RWPE1 (cell line): Measurements from ENCODE around the gene TMEM218.
A peak's percentile ranks its signal among the peaks of the same experiment; 100 is the strongest.

Experiments
- CTCF ChIA-PET: fragments of 350-600 bp; sonication (Branson Sonifier 250); formaldehyde crosslinking; extraction: SDS; loops from one replicate; lab custom pipeline; 2021; lab: Yijun Ruan, JAX
- POLR2A ChIA-PET: fragments of 400-600 bp; formaldehyde crosslinking; extraction: SDS; loops from one replicate; lab custom pipeline; 2020; ENCODE audit warnings: antibody characterized with exemption; ENCODE audit not compliant: low non-redundant PET; lab: Yijun Ruan, JAX
- DNase-seq: peaks from one replicate; pipeline ENCODE4 v3.0.0; 2012; ENCODE audit warnings: low spot score
- H3K27ac ChIP-seq: fragments of 450-650 bp; 2 replicates; pipeline ENCODE4 v1.5.1; 2017
- TF ChIP-seq, protein P1 (sequence below): fragments of 450-650 bp; conservative IDR thresholded peaks from 2 replicates; pipeline ENCODE4 v1.5.1; 2017; ENCODE audit warnings: low read depth, mild to moderate bottlenecking

TMEM218 gene

DNA sequence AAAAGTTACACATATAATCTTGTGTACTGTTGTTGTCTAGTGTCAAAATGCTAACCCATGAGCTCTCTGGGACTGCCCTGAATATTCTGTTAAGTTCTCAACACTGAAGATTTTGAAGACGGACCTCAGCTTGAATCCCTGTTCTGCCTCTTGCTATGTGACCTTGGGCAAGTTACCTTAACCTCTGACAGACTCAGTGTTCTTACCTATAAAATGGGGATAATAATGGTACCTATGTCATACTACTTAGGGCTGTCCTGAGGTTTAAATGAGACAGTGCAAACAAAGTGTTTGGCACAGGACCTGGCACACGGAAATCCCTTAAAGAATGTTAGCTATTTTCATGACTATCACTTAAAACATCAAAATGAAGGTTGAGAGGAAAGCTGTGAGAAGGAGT lies 11.3 kb downstream of the TMEM218 start:
- TF ChIP-seq, protein P1, sequence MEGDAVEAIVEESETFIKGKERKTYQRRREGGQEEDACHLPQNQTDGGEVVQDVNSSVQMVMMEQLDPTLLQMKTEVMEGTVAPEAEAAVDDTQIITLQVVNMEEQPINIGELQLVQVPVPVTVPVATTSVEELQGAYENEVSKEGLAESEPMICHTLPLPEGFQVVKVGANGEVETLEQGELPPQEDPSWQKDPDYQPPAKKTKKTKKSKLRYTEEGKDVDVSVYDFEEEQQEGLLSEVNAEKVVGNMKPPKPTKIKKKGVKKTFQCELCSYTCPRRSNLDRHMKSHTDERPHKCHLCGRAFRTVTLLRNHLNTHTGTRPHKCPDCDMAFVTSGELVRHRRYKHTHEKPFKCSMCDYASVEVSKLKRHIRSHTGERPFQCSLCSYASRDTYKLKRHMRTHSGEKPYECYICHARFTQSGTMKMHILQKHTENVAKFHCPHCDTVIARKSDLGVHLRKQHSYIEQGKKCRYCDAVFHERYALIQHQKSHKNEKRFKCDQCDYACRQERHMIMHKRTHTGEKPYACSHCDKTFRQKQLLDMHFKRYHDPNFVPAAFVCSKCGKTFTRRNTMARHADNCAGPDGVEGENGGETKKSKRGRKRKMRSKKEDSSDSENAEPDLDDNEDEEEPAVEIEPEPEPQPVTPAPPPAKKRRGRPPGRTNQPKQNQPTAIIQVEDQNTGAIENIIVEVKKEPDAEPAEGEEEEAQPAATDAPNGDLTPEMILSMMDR, result no peak
- DNase-seq, result no peak
- no peak overlapping the region for H3K27ac ChIP-seq
- ChIA-PET POLR2A (no interaction called here), CTCF (interaction anchor here (0.6 kb wide), 1 partner anchor 96 kb away, joined by 3 read pairs; no protein-coding TSS in a partner anchor)

DNA sequence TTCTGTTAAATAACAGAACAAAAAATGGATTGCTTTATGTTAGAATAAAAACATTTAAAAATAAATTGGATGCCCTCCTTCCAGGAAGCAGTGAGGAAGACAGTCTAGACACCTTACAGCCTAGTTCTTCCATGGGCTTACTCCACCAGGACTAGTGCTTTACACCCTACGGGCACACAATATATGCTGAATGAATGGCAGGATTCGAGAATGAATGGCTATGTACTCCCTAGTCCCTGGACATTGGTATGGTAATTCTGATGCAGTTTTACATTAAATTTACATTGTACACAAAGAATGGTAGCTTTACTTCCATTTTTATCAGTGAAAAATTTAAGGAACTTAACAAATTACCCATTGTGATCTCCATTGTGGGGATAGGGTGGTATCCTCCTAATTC lies 16.7 kb downstream of the TMEM218 start:
- CTCF ChIA-PET, result no interaction called here
- POLR2A ChIA-PET, result no interaction called here
- DNase-seq, result no peak
- TF ChIP-seq, protein P1, result no peak
- no peak overlapping the region for H3K27ac ChIP-seq

DNA sequence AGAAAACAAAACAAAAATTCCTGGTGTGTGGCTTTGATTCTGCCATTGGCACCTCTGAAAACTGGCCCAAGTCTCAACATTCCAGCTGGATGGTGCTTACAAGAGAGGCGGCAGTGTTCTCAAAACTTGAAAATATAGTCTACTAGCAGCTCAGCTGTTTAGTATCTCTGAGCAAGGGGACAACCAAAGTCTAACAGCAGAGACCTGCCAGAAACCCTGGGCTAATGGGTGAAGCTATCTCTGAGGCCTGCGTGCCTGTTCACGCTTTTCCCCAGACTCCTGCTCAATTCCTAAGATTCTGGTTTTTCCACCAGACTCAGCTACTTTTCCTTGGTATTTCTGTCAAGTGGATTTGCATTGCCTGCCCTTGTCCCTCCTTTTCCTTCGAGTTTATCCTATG lies 17.9 kb downstream of the TMEM218 start:
- CTCF ChIA-PET, result no interaction called here
- POLR2A ChIA-PET, result no interaction called here
- no peak overlapping the region for H3K27ac ChIP-seq
- DNase-seq, result no peak
- TF ChIP-seq, protein P1, result no peak

DNA sequence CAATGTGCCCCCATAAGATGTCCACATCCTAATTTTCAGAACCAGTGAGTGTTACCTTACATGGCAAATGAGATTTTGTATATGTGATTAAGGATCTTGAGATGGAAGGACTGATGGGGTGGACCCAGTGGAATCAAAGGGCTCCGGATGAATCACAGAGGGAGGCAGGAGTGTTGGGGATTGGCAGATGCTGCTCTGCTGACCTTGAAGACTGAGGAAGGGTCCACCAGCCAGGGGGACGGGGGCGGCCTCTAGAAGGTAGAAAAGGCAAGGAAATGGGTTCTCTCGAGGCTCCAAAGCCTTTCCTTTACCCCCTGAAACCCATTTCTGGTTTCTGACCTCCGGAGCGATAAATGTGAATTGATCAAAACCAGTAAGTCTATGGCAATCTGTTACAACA lies 18.8 kb downstream of the TMEM218 start:
- TF ChIP-seq, protein P1, result no peak

DNA sequence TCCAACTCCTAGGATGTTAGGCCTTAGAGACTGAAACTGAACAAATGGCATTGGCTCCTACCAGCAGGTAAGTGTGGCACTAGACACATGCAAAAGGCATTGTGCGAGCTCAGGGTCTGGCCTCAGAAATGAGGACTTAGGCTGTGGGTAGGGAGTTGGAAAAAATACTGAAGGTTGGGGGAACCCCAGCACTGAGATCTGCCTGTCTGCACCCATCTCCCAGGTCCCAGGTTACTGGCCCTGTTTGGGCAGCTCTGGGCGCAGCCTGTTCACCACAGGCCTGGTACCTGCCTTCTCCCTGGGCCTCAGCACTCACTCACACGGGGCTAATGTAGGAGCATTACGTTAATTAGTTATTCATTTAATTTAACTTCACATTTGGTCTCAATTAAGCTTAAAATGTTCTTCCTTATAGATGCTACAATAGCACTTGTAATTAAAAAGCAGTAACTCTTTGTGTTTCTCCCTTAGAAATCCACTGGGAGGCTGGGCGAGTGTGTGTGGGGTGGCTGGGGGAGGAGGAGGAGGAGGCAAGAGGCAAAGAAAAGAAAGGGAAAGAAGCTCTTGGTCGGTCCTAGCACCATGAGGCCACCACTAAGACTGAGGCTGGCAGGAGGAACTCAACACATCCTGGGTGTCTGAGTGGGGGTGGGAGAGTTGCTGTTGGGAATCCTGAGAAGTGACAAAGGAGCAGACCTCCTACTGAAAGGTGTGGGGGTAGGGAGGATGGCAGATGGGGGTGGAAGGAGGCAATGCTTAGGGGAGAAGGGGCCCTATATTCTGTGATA lies 19.4 kb downstream of the TMEM218 start:
- POLR2A ChIA-PET, result no interaction called here
- TF ChIP-seq, protein P1, result no peak
- CTCF ChIA-PET, result interaction anchor here (0.5 to 1.6 kb wide), 4 partner anchors 19 to 1855 kb away, joined by 3 to 4 read pairs (median 3); no protein-coding TSS in a partner anchor
- no peak for DNase-seq
- H3K27ac ChIP-seq, result peak overlapping the region; percentile 28; the same call in 1 of the 2 replicates

More for the DNA sequence above, 18.8 kb downstream of the TMEM218 start:
- H3K27ac ChIP-seq, result no peak overlapping the region
- no peak for DNase-seq
- CTCF ChIA-PET, result no interaction called here
- POLR2A ChIA-PET, result no interaction called here

DNA sequence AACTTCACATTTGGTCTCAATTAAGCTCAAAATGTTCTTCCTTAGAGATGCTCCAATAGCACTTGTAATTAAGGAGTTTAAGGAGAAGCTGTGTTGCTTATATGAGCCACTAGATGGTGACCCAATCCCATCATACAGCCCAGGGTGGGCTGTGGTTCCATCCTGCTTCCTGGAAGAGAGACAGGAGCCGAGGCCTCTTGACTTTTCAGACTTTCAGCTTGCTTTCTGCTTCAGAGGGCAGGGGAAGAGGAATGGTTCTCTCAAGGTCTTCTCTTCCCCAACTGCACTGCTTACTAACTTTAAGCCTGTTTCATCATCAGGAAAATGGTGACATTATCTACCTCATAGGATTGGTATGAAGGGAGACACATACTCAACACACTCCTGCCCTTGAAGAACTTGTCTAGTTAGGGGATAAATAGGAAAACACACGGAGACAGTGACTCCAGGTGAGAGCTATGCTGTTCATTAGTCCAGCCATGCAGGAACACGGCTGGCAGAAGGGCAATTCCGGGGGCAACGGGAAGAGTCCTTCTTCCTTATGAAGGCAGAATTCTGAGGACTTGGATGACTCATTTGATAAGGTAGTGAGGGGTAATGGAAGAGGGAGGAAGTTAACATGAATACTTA lies 20.1 kb downstream of the TMEM218 start:
- H3K27ac ChIP-seq, result peak overlapping the region; percentile 2; the same call in 1 of the 2 replicates
- POLR2A ChIA-PET, result interaction anchor here (0.6 to 0.9 kb wide), 2 partner anchors 21 to 33 kb away, joined by 3 to 4 read pairs; no protein-coding TSS in a partner anchor
- TF ChIP-seq, protein P1, result peak; percentile 40
- peak; percentile 51 for DNase-seq
- CTCF ChIA-PET, result interaction anchor here (0.6 to 1.6 kb wide), 7 partner anchors 18 to 1856 kb away, joined by 3 to 4 read pairs (median 3); no protein-coding TSS in a partner anchor
